H9 (cell line): Measurements from ENCODE around the gene FAM53A. TPM values are rescaled to one million over a fixed set of nuclear protein-coding genes. Genes with fewer than 3 reads are reported as not detected.

ENCODE experiments used
- DNase-seq: peaks from one replicate; pipeline ENCODE4 v3.0.0-alpha.2; 2017
- H2AFZ ChIP-seq: one replicate; pipeline ENCODE4 v1.6.1; 2013; ENCODE audit warnings: mild to moderate bottlenecking, low read length, control low read depth, moderate library complexity
- H2AK5ac ChIP-seq: 2 replicates; pipeline ENCODE4 v1.6.1; 2013; ENCODE audit warnings: low read length, control low read depth, mixed read lengths; ENCODE audit not compliant: insufficient read length
- H2BK120ac ChIP-seq: one replicate; pipeline ENCODE4 v1.6.1; 2013; ENCODE audit warnings: low read depth, mild to moderate bottlenecking, low read length, control low read depth, inconsistent platforms; ENCODE audit not compliant: poor library complexity, severe bottlenecking
- H2BK12ac ChIP-seq: 2 replicates; pipeline ENCODE4 v1.6.1; 2013; ENCODE audit warnings: low read length, control low read depth, mixed read lengths, low read depth; ENCODE audit not compliant: insufficient read length
- H2BK15ac ChIP-seq: 2 replicates; pipeline ENCODE4 v1.6.1; 2013; ENCODE audit warnings: low read depth, low read length, control low read depth
- H2BK20ac ChIP-seq: one replicate; pipeline ENCODE4 v1.6.1; 2013; ENCODE audit warnings: low read depth, mild to moderate bottlenecking, low read length, control low read depth, inconsistent platforms; ENCODE audit not compliant: poor library complexity, severe bottlenecking
- H2BK5ac ChIP-seq: 2 replicates; pipeline ENCODE4 v1.6.1; 2013; ENCODE audit warnings: low read length, control low read depth, mixed read lengths; ENCODE audit not compliant: insufficient read length
- H3K14ac ChIP-seq: 2 replicates; pipeline ENCODE4 v1.6.1; 2013; ENCODE audit warnings: low read length, control low read depth; ENCODE audit not compliant: insufficient read depth
- H3K18ac ChIP-seq: 2 replicates; pipeline ENCODE4 v1.6.1; 2013; ENCODE audit warnings: low read depth, mild to moderate bottlenecking, mixed read lengths, low read length, control low read depth; ENCODE audit not compliant: insufficient read length
- H3K23ac ChIP-seq: 2 replicates; pipeline ENCODE4 v1.6.1; 2013; ENCODE audit warnings: low read length, control low read depth, mixed read lengths, low read depth; ENCODE audit not compliant: insufficient read length
- H3K23me2 ChIP-seq: 2 replicates; pipeline ENCODE4 v1.6.1; 2013; ENCODE audit warnings: low read depth, mild to moderate bottlenecking, mixed read lengths, low read length, control low read depth; ENCODE audit not compliant: insufficient read length, poor library complexity, severe bottlenecking
- H3K27ac ChIP-seq: 2 replicates; pipeline ENCODE4 v1.5.1; 2013; ENCODE audit warnings: low read length, control low read depth, mixed read lengths, low read depth; ENCODE audit not compliant: insufficient read length
- H3K27me3 ChIP-seq: 2 replicates; pipeline ENCODE4 v1.6.1; 2013; ENCODE audit warnings: low read length, control low read depth, inconsistent platforms; ENCODE audit not compliant: insufficient read depth
- H3K4ac ChIP-seq: 2 replicates; pipeline ENCODE4 v1.6.1; 2013; ENCODE audit warnings: low read depth, mild to moderate bottlenecking, control low read depth, inconsistent platforms, low read length, moderate library complexity
- H3K4me1 ChIP-seq: 2 replicates; pipeline ENCODE4 v1.6.1; 2013; ENCODE audit warnings: low read length, control low read depth, inconsistent platforms; ENCODE audit not compliant: insufficient read depth
- H3K4me2 ChIP-seq: 2 replicates; pipeline ENCODE4 v1.6.1; 2013; ENCODE audit warnings: low read length, control low read depth, mixed read lengths; ENCODE audit not compliant: insufficient read length, insufficient read depth
- H3K56ac ChIP-seq: 2 replicates; pipeline ENCODE4 v1.6.1; 2013; ENCODE audit warnings: low read depth, mild to moderate bottlenecking, mixed read lengths, low read length, control low read depth; ENCODE audit not compliant: insufficient read length
- H3K79me1 ChIP-seq: 2 replicates; pipeline ENCODE4 v1.6.1; 2013; ENCODE audit warnings: low read depth, mild to moderate bottlenecking, moderate library complexity, low read length, control low read depth, inconsistent platforms; ENCODE audit not compliant: insufficient read depth, poor library complexity, severe bottlenecking
- H3K79me2 ChIP-seq: 2 replicates; pipeline ENCODE4 v1.6.1; 2013; ENCODE audit warnings: low read length, control low read depth, inconsistent platforms; ENCODE audit not compliant: insufficient read depth
- H3K9ac ChIP-seq: 2 replicates; pipeline ENCODE4 v1.6.1; 2013; ENCODE audit warnings: low read length, control low read depth, mixed read lengths; ENCODE audit not compliant: insufficient read length; ENCODE audit errors: extremely low read depth
- H3K9me3 ChIP-seq: one replicate; pipeline ENCODE4 v1.6.1; 2013; ENCODE audit warnings: low read depth, low read length, inconsistent platforms; ENCODE audit not compliant: control insufficient read depth
- H3T11ph ChIP-seq: one replicate; pipeline ENCODE4 v1.6.1; 2013; ENCODE audit warnings: mild to moderate bottlenecking, low read length, control low read depth, inconsistent platforms
- H4K20me1 ChIP-seq: one replicate; pipeline ENCODE4 v1.6.1; 2013; ENCODE audit not compliant: control insufficient read depth, insufficient read length, insufficient read depth
- H4K5ac ChIP-seq: 2 replicates; pipeline ENCODE4 v1.6.1; 2013; ENCODE audit warnings: low read depth, mild to moderate bottlenecking, mixed read lengths, low read length, control low read depth; ENCODE audit not compliant: insufficient read length
- H4K8ac ChIP-seq: replicated peaks from 2 replicates; pipeline ENCODE4 v1.6.1; 2013; ENCODE audit warnings: low read length, control low read depth, mixed read lengths, low read depth; ENCODE audit not compliant: insufficient read length
- H4K91ac ChIP-seq: 2 replicates; pipeline ENCODE4 v1.6.1; 2013; ENCODE audit warnings: low read depth, mild to moderate bottlenecking, moderate library complexity, mixed read lengths, low read length, control low read depth; ENCODE audit not compliant: insufficient read length
- H3K27ac Mint-ChIP-seq, 3 experiments: 2 replicates in 2 of 3; 3 replicates in 1 of 3; pipeline ENCODE4 v1.8.0; 2020 to 2021; ENCODE audit warnings: mixed read lengths in 3 of 3, mild to moderate bottlenecking in 1 of 3, moderate library complexity in 1 of 3
- H3K27me3 Mint-ChIP-seq: 2 replicates; pipeline ENCODE4 v1.8.0; 2021; ENCODE audit warnings: low read depth, mild to moderate bottlenecking, moderate library complexity, mixed read lengths
- H3K36me3 Mint-ChIP-seq, 3 experiments: 2 replicates in 2 of 3; 3 replicates in 1 of 3; pipeline ENCODE4 v1.8.0; 2020 to 2021; ENCODE audit warnings: low read depth in 3 of 3, mixed read lengths in 3 of 3; ENCODE audit not compliant: insufficient read depth in 1 of 3
- H3K4me1 Mint-ChIP-seq, 2 experiments: 2 replicates each; pipeline ENCODE4 v1.8.0; 2020; ENCODE audit warnings: mixed read lengths in 2 of 2
- H3K4me3 Mint-ChIP-seq, 2 experiments: 2 replicates in 1 of 2; 3 replicates in 1 of 2; pipeline ENCODE4 v1.8.0; 2020 to 2021; ENCODE audit warnings: mild to moderate bottlenecking in 2 of 2, mixed read lengths in 2 of 2, moderate library complexity in 1 of 2
- H3K9me3 Mint-ChIP-seq, 2 experiments: 2 replicates in 1 of 2; 3 replicates in 1 of 2; pipeline ENCODE4 v1.8.0; 2020; ENCODE audit warnings: mild to moderate bottlenecking in 2 of 2, mixed read lengths in 2 of 2, moderate library complexity in 1 of 2
- WGBS: extraction: QIAGEN DNeasy Blood & Tissue Kit; methylation state at CpG from one replicate; pipeline ENCODE4 v1.1.7; 2013; ENCODE audit warnings: missing lambda C conversion rate, low lambda C conversion rate, mixed read lengths; ENCODE audit not compliant: insufficient read length; ENCODE audit errors: extremely low coverage; 5-methylcytosine and 5-hydroxymethylcytosine counted together
- total RNA-seq: library from RNA; stranded (reverse); gene quantifications from 2 replicates; pipeline ENCODE4 v1.2.1, GENCODE V29; 2021
- TF ChIP-seq, protein P1 (sequence below): fragments of 200-600 bp; sonication (generic); conservative IDR thresholded peaks from 3 replicates; pipeline ENCODE4 v1.8.0; 2021; ENCODE audit warnings: antibody characterized with exemption, mild to moderate bottlenecking

Gene FAM53A
- total RNA-seq, 1 experiment from 2014 or later, result 2.4 TPM

DNA sequence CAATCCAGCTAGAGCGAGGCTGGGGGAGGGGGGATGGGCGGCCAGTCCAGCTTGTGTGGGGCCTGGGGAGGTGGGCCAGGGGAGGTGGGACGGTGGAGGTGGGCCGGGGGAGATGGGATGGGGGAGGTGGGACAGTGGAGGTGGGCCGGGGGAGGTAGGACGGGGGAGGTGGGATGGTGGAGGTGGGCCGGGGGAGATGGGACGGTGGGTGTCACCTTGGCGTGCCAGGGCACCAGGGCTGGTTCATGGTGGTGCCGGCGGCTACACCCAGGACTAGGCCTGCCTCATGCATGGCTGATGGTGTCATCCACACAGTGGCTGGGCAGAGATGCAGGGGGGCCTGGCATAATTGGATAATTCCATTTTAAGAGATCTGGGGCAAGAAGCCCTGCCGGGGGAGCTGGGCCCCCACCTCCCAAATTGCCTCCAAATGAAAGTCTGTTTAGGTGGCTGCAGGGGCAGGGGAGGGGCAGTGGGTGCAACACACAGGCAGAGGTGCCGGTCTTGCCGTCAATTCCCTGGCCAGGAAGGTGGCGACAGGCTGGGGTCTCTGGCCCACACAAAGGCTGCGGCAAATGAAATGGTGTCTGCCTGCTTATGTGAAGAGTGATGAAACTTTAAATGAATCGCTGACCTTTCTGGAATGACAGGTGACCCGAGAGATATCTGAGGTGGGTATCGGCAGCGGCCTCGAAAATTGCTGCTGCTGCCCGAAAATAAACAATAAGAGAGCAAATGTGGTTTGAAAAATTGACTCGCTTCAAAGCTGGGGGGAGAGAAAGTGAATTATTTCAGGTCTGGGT is 82.1 kb downstream of the FAM53A start:
- no peak overlapping the region for H3K4me3 Mint-ChIP-seq
- H3K4ac ChIP-seq, result no peak overlapping the region
- no peaks in the 10 kb centered on the region for H3K79me2 ChIP-seq
- H3K9me3 Mint-ChIP-seq, result no peaks in the 10 kb centered on the region
- H3K4me1 Mint-ChIP-seq, result peaks cover 0 to 18% of the 10 kb centered on the region in 2 experiments; a peak in 2 of 4 replicates
- no peak for DNase-seq
- no peak overlapping the region for H3T11ph ChIP-seq
- H3K36me3 Mint-ChIP-seq, result no peaks in the 10 kb centered on the region
- H3K18ac ChIP-seq, result no peak overlapping the region
- WGBS, result no CpG with 5 or more reads among the region's 23 CpGs
- H2BK120ac ChIP-seq, result no peak overlapping the region
- no peak overlapping the region for H3K27ac ChIP-seq
- H4K8ac ChIP-seq, result no peak overlapping the region
- H3K23me2 ChIP-seq, result no peaks in the 10 kb centered on the region
- TF ChIP-seq, protein P1, sequence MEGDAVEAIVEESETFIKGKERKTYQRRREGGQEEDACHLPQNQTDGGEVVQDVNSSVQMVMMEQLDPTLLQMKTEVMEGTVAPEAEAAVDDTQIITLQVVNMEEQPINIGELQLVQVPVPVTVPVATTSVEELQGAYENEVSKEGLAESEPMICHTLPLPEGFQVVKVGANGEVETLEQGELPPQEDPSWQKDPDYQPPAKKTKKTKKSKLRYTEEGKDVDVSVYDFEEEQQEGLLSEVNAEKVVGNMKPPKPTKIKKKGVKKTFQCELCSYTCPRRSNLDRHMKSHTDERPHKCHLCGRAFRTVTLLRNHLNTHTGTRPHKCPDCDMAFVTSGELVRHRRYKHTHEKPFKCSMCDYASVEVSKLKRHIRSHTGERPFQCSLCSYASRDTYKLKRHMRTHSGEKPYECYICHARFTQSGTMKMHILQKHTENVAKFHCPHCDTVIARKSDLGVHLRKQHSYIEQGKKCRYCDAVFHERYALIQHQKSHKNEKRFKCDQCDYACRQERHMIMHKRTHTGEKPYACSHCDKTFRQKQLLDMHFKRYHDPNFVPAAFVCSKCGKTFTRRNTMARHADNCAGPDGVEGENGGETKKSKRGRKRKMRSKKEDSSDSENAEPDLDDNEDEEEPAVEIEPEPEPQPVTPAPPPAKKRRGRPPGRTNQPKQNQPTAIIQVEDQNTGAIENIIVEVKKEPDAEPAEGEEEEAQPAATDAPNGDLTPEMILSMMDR, result no peak
- H3K23ac ChIP-seq, result no peak overlapping the region
- no peak overlapping the region for H3K56ac ChIP-seq
- no peaks in the 10 kb centered on the region for H3K79me1 ChIP-seq
- H3K14ac ChIP-seq, result no peak overlapping the region; the same call in 1 of the 2 replicates
- no peak overlapping the region for H2BK15ac ChIP-seq
- H3K27me3 Mint-ChIP-seq, result no peaks in the 10 kb centered on the region; the same call in 1 of the 2 replicates
- no peaks in the 10 kb centered on the region for H3K27me3 ChIP-seq
- H3K4me1 ChIP-seq, result no peaks in the 10 kb centered on the region
- H4K20me1 ChIP-seq, result no peaks in the 10 kb centered on the region
- H4K5ac ChIP-seq, result no peak overlapping the region
- H2BK12ac ChIP-seq, result no peak overlapping the region
- H3K9me3 ChIP-seq, result no peaks in the 10 kb centered on the region
- no peak overlapping the region for H2AK5ac ChIP-seq
- H3K27ac Mint-ChIP-seq, result peak overlapping the region in 1 of 3 experiments; percentile 65; a peak in 3 of 7 replicates
- no peak overlapping the region for H2AFZ ChIP-seq
- H3K9ac ChIP-seq, result no peak overlapping the region
- H2BK5ac ChIP-seq, result no peak overlapping the region
- H2BK20ac ChIP-seq, result no peak overlapping the region
- H4K91ac ChIP-seq, result no peak overlapping the region
- H3K4me2 ChIP-seq, result no peak overlapping the region
